Left lung (tissue), 10 donors: ENCODE results near the gene CTTNBP2NL. TPM values are rescaled to one million over a fixed set of nuclear protein-coding genes. Genes with fewer than 3 reads are reported as not detected.
"Not testable (repeated sequence)": the region's sequence is repeated elsewhere in the genome, so short reads cannot be mapped to it uniquely, and the experiment has no call there.

Experiments used
- ATAC-seq: fragments of 200-7000 bp; cut with Tn5 transposase; one replicate; pipeline ENCODE4 v1.9.1; 2020; ENCODE audit warnings: moderate library complexity
- DNase-seq, 4 donors: peaks; one replicate each; pipeline ENCODE4 v3.0.0-alpha.2; 2013 to 2020
- H3K27ac ChIP-seq, 2 donors: fragments of 200-600 bp; sonication (generic) in 1 of 2; one replicate each; pipeline versions ENCODE4 v1.5.0 to v1.8.0; 2020 to 2021
- H3K27me3 ChIP-seq, 2 donors: fragments of 200-600 bp; sonication (generic) in 1 of 2; one replicate each; pipeline versions ENCODE4 v1.5.0 to v1.8.0; 2020 to 2021
- H3K36me3 ChIP-seq, 2 donors: fragments of 200-600 bp; sonication (generic) in 1 of 2; one replicate each; pipeline versions ENCODE4 v1.5.0 to v1.8.0; 2020 to 2021
- H3K4me1 ChIP-seq, 2 donors: fragments of 200-600 bp; one replicate each; pipeline ENCODE4 v1.8.0; 2021
- H3K4me3 ChIP-seq, 2 donors: fragments of 200-600 bp; sonication (generic) in 1 of 2; one replicate each; pipeline versions ENCODE4 v1.5.0 to v1.8.0; 2020 to 2021; ENCODE audit warnings: mild to moderate bottlenecking in 1 of 2
- H3K9me3 ChIP-seq, 2 donors: fragments of 200-600 bp; sonication (generic) in 1 of 2; one replicate each; pipeline versions ENCODE4 v1.5.0 to v1.8.0; 2020 to 2021
- intact Hi-C, 2 donors: fragments of 100-400 bp; cut with DNase I; formaldehyde crosslinking; loops; one replicate each; pipeline versions ENCODE4 v1.11.2 to v1.14.2; 2022
- polyA plus RNA-seq, 6 donors: library from polyadenylated mRNA; unstranded; fragments of 120-200 nt; gene quantifications; one replicate each; pipeline ENCODE4 v1.2.1, GENCODE V29; 2013; ENCODE audit not compliant: insufficient read length in 6 of 6
- total RNA-seq, 2 donors: library from RNA; stranded (reverse); fragmentation: NEBNext Ultra II Directional; extraction: Animal tissue kit (Norgen Biotek cat#: 25700); gene quantifications; one replicate each; pipeline ENCODE4 v1.2.1, GENCODE V29; 2021
- TF ChIP-seq, protein P1 (sequence below), 2 donors: fragments of 200-600 bp; sonication (generic) in 1 of 2; IDR thresholded peaks; one replicate each; pipeline versions ENCODE4 v1.5.0 to v1.8.0; 2021; ENCODE audit warnings: antibody characterized with exemption in 2 of 2
- donor health status: DM: no; HTN: yes; CAD: no.
- donor health status: DM: no; HTN: no; CAD: no.

The CTTNBP2NL gene
- total and polyA plus RNA-seq, 8 donors, result 34.6 to 49.2 (median 39.4) TPM

GRCh38 chr1:112386731-112387346, 9.2 kb upstream of the CTTNBP2NL start:
- Histone ChIP-seq H3K27ac (no peak overlapping the region), H3K4me3 (no peak overlapping the region), H3K27me3 (peaks cover 0 to 12% of the 10 kb centered on the region in 2 donors), H3K9me3 (no peaks in the 10 kb centered on the region), H3K36me3 (no peaks in the 10 kb centered on the region), H3K4me1 (peaks cover 9 to 12% of the 10 kb centered on the region in 2 donors)
- TF ChIP-seq, protein P1, sequence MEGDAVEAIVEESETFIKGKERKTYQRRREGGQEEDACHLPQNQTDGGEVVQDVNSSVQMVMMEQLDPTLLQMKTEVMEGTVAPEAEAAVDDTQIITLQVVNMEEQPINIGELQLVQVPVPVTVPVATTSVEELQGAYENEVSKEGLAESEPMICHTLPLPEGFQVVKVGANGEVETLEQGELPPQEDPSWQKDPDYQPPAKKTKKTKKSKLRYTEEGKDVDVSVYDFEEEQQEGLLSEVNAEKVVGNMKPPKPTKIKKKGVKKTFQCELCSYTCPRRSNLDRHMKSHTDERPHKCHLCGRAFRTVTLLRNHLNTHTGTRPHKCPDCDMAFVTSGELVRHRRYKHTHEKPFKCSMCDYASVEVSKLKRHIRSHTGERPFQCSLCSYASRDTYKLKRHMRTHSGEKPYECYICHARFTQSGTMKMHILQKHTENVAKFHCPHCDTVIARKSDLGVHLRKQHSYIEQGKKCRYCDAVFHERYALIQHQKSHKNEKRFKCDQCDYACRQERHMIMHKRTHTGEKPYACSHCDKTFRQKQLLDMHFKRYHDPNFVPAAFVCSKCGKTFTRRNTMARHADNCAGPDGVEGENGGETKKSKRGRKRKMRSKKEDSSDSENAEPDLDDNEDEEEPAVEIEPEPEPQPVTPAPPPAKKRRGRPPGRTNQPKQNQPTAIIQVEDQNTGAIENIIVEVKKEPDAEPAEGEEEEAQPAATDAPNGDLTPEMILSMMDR (IDR thresholded peaks at IDR 0.05), result no peak
- no peak for ATAC-seq
- DNase-seq, result no peak
- intact Hi-C loops, result no loop called here

GRCh38 chr1:112387807-112388206, 8.2 kb upstream of the CTTNBP2NL start:
- ATAC-seq (no peak), DNase-seq (no peak)
- TF ChIP-seq, protein P1 (IDR thresholded peaks at IDR 0.05), result no peak
- H3K27me3 ChIP-seq, result peaks cover 0 to 5% of the 10 kb centered on the region in 2 donors
- no peak overlapping the region for H3K27ac ChIP-seq
- no peak overlapping the region for H3K4me3 ChIP-seq
- H3K36me3 ChIP-seq, result no peaks in the 10 kb centered on the region
- intact Hi-C loops, result no loop called here
- H3K4me1 ChIP-seq, result peaks cover 9 to 21% of the 10 kb centered on the region in 2 donors
- H3K9me3 ChIP-seq, result no peaks in the 10 kb centered on the region

DNA sequence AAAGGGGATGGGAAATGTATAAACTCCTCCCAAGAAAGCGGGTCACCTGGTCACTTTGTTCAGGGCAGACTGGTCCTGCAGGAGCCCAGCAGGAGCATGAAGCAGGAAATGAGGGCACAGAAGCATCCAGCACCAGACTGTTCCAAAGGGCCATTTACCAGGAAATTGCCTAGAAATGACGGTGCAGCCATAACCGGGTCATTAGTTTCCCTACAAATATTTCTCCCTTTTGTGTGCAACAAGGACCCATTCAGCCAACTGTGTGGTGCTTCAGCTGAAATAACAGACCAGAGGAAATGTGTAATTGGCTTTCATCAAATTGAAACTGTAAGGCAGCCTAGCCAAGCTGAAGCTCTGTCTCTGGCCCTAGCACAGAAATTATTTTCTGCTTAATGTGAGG, 7.6 kb upstream of the CTTNBP2NL start:
- H3K27ac ChIP-seq, result no peak overlapping the region

GRCh38 chr1:112389689-112390088, 6.3 kb upstream of the CTTNBP2NL start:
- H3K4me1 ChIP-seq, result peaks cover 14 to 37% of the 10 kb centered on the region in 2 donors
- TF ChIP-seq, protein P1 (IDR thresholded peaks at IDR 0.05), result no peak
- H3K27me3 ChIP-seq, result no peaks in the 10 kb centered on the region
- ATAC-seq (no peak), DNase-seq (no peak)
- no peak overlapping the region for H3K27ac ChIP-seq
- H3K36me3 ChIP-seq, result no peaks in the 10 kb centered on the region
- H3K4me3 ChIP-seq, result no peak overlapping the region
- no peaks in the 10 kb centered on the region for H3K9me3 ChIP-seq
- intact Hi-C loops, result loop anchor here (10.0 kb wide), 2 partner anchors 75 to 315 kb away; partner anchors contain the start of gene RHOC (in 1 of the 2)

More for the DNA sequence above, 7.6 kb upstream of the CTTNBP2NL start:
- Histone ChIP-seq H3K27me3 (no peaks in the 10 kb centered on the region), H3K36me3 (no peaks in the 10 kb centered on the region), H3K4me3 (no peak overlapping the region), H3K9me3 (no peaks in the 10 kb centered on the region), H3K4me1 (peaks cover 9 to 27% of the 10 kb centered on the region in 2 donors)
- ATAC-seq (no peak), DNase-seq (no peak)
- TF ChIP-seq, protein P1 (IDR thresholded peaks at IDR 0.05), result no peak
- intact Hi-C loops, result no loop called here

GRCh38 chr1:112390335-112390734, 5.7 kb upstream of the CTTNBP2NL start:
- intact Hi-C loops, result loop anchor here (10.0 kb wide), 2 partner anchors 74 to 314 kb away; partner anchors contain the start of gene RHOC (in 1 of the 2)
- not testable (repeated sequence) for H3K9me3 ChIP-seq, H3K27me3 ChIP-seq, ATAC-seq, H3K36me3 ChIP-seq, DNase-seq
- Histone ChIP-seq H3K4me1 (peaks cover 21 to 44% of the 10 kb centered on the region in 2 donors), H3K27ac (peak overlapping the region in 1 of 2 donors; percentile 80), H3K4me3 (peak overlapping the region; percentile 18 to 37)
